Astrocyte (in vitro differentiated cells and primary cell): ENCODE measurements around the gene PLB1.

Experiments used
- CTCF ChIP-seq: IDR thresholded peaks from 2 replicates; pipeline ENCODE4 v1.5.1; 2011; ENCODE audit warnings: low read depth, mild to moderate bottlenecking, inconsistent platforms, low read length, moderate library complexity; ENCODE audit not compliant: insufficient read depth
- EZH2 ChIP-seq: IDR thresholded peaks from 2 replicates; pipeline ENCODE4 v1.6.1; 2012; ENCODE audit warnings: mild to moderate bottlenecking, low read length, inconsistent platforms; ENCODE audit not compliant: insufficient read depth

- TF ChIP-seq CTCF (no peak), EZH2 (no peak)
Measured at GRCh38 chr2:28688818-28689217, 193.0 kb downstream of the PLB1 start.
